AG04450 (cell line): ENCODE data around the gene RPL12. TPM values are rescaled to one million over a fixed set of nuclear protein-coding genes. Genes with fewer than 3 reads are reported as not detected.

ENCODE experiments used
- CTCF ChIA-PET: fragments of 300-600, 350-600 bp; formaldehyde crosslinking; extraction: SDS; loops from one replicate; lab custom pipeline; 2022; ENCODE audit warnings: antibody characterized with exemption, inconsistent platforms; lab: Charles Lee
- POLR2A ChIA-PET: fragments of 350-600 bp; formaldehyde crosslinking; extraction: SDS; loops from one replicate; lab custom pipeline; 2021; ENCODE audit warnings: antibody characterized with exemption, inconsistent platforms; lab: Yijun Ruan, JAX
- DNase-seq: peaks from one replicate; pipeline ENCODE4 v3.0.0-alpha.2; 2011; ENCODE audit warnings: low read depth, low spot score
- H3K27ac ChIP-seq: one replicate; pipeline ENCODE4 v1.5.1; 2012; ENCODE audit warnings: low read depth, low read length, control low read depth
- H3K27me3 ChIP-seq: one replicate; pipeline ENCODE4 v1.6.0; 2012; ENCODE audit warnings: low read length; ENCODE audit not compliant: control insufficient read depth, insufficient read depth
- H3K4me3 ChIP-seq: 2 replicates; pipeline ENCODE4 v1.5.1; 2011; ENCODE audit warnings: mild to moderate bottlenecking, low read depth, low read length, control low read depth
- H3K9me3 ChIP-seq: 2 replicates; pipeline ENCODE4 v1.5.1; 2012; ENCODE audit warnings: low read length; ENCODE audit not compliant: control insufficient read depth, insufficient read depth
- CTCF ChIP-seq: IDR thresholded peaks from 2 replicates; pipeline ENCODE4 v1.5.1; 2011; ENCODE audit warnings: low read depth, low read length, control low read depth, inconsistent platforms
- polyA plus RNA-seq: library from polyadenylated mRNA; depleted of rRNA; stranded (reverse); fragments of >200 nt; gene quantifications from 2 replicates; pipeline ENCODE4 v1.2.3, GENCODE V29; 2011

The RPL12 gene
- polyA plus RNA-seq, 1 experiment = 2,379 TPM

GRCh38 chr9:127407492-127407843 lies 43.7 kb downstream of the RPL12 start:
- ChIA-PET CTCF (interaction anchor here (0.8 to 1.6 kb wide), 2 partner anchors 8 to 10 kb away, joined by 3 to 4 read pairs; partner anchors contain the start of gene SLC2A8), POLR2A (interaction anchor here (0.7 to 1.2 kb wide), 2 partner anchors 17 to 100 kb away, joined by 3 to 6 read pairs; partner anchors contain the start of gene ZNF79)
- no peak for TF ChIP-seq CTCF
- no peak for DNase-seq
- peak overlapping the region; percentile 11 for H3K27ac ChIP-seq
- no peak overlapping the region for H3K4me3 ChIP-seq
- H3K27me3 ChIP-seq = no peaks in the 10 kb centered on the region
- H3K9me3 ChIP-seq = no peaks in the 10 kb centered on the region; the same call in 1 of the 2 replicates

GRCh38 chr9:127406799-127407491 lies 44.3 kb downstream of the RPL12 start:
- peak overlapping the region; percentile 11 for H3K27ac ChIP-seq
- H3K9me3 ChIP-seq = no peaks in the 10 kb centered on the region; the same call in 1 of the 2 replicates
- TF ChIP-seq CTCF = no peak
- H3K27me3 ChIP-seq = no peaks in the 10 kb centered on the region
- CTCF ChIA-PET = interaction anchor here (0.8 to 1.6 kb wide), 2 partner anchors 8 to 10 kb away, joined by 3 to 4 read pairs; partner anchors contain the start of gene SLC2A8
- no peak for DNase-seq
- POLR2A ChIA-PET = interaction anchor here (1.2 kb wide), 1 partner anchor 17 kb away, joined by 6 read pairs; the partner anchor contains the start of gene ZNF79
- H3K4me3 ChIP-seq = no peak overlapping the region

GRCh38 chr9:127405344-127406125 lies 45.7 kb downstream of the RPL12 start:
- POLR2A ChIA-PET = interaction anchor here (0.6 kb wide), 1 partner anchor 45 kb away, joined by 3 read pairs; no protein-coding TSS in a partner anchor

GRCh38 chr9:127404631-127405030 lies 46.6 kb downstream of the RPL12 start:
- TF ChIP-seq CTCF = no peak
- Histone ChIP-seq H3K4me3 (no peak overlapping the region), H3K27me3 (no peaks in the 10 kb centered on the region), H3K9me3 (no peaks in the 10 kb centered on the region; the same call in 1 of the 2 replicates), H3K27ac (no peak overlapping the region)
- DNase-seq = no peak
- POLR2A ChIA-PET = no interaction called here
- CTCF ChIA-PET = no interaction called here

More at GRCh38 chr9:127405344-127406125, 45.7 kb downstream of the RPL12 start:
- H3K9me3 ChIP-seq = no peaks in the 10 kb centered on the region; the same call in 1 of the 2 replicates
- H3K4me3 ChIP-seq = no peak overlapping the region
- H3K27ac ChIP-seq = no peak overlapping the region
- CTCF ChIA-PET = no interaction called here
- H3K27me3 ChIP-seq = no peaks in the 10 kb centered on the region
- TF ChIP-seq CTCF = no peak
- DNase-seq = no peak
